ENCODE measurements around the gene NUP188.

NUP188 gene

GRCh38 chr9:129030191-129030590 is 82.7 kb downstream of the NUP188 start:
- Histone ChIP-seq H3K27ac (replicated peaks) (no peak overlapping the region), H3K4me3 (replicated peaks; ENCODE audit: insufficient read depth, low read length) (no peak overlapping the region), H3K27me3 (ENCODE audit: insufficient read depth, poor library complexity, severe bottlenecking) (no peaks in the 10 kb centered on the region)
- TF ChIP-seq SPI1 (IDR thresholded peaks at IDR 0.05; ENCODE audit: borderline replicate concordance, low read depth) (no peak), CTCF (IDR thresholded peaks at IDR 0.05; ENCODE audit: insufficient read depth, low read length) (no peak), POLR2AphosphoS5 (IDR thresholded peaks at IDR 0.05; ENCODE audit: low read depth) (no peak), REST (IDR thresholded peaks at IDR 0.05; ENCODE audit: insufficient replicate concordance, low read depth) (no peak), GABPA (IDR thresholded peaks at IDR 0.05; ENCODE audit: low read depth) (no peak)
- DNase-seq (ENCODE audit: low read depth in 1 of 2, low spot score in 1 of 2): no peak

- H3K4me3 ChIP-seq (replicated peaks; ENCODE audit: insufficient read depth, low read length): no peak overlapping the region
- DNase-seq (ENCODE audit: low read depth in 1 of 2, low spot score in 1 of 2): no peak
- no peak overlapping the region for H3K27ac ChIP-seq (replicated peaks)
- TF ChIP-seq REST (IDR thresholded peaks at IDR 0.05; ENCODE audit: insufficient replicate concordance, low read depth): no peak
- TF ChIP-seq SPI1 (IDR thresholded peaks at IDR 0.05; ENCODE audit: borderline replicate concordance, low read depth): no peak
- no peak for TF ChIP-seq GABPA (IDR thresholded peaks at IDR 0.05; ENCODE audit: low read depth)
- no peak for TF ChIP-seq CTCF (IDR thresholded peaks at IDR 0.05; ENCODE audit: insufficient read depth, low read length)
- TF ChIP-seq POLR2AphosphoS5 (IDR thresholded peaks at IDR 0.05; ENCODE audit: low read depth): no peak
- H3K27me3 ChIP-seq (ENCODE audit: insufficient read depth, poor library complexity, severe bottlenecking): no peaks in the 10 kb centered on the region
Observed at GRCh38 chr9:129031514-129031913, 84.0 kb downstream of the NUP188 start.

- Histone ChIP-seq H3K27ac (replicated peaks) (no peak overlapping the region), H3K27me3 (ENCODE audit: insufficient read depth, poor library complexity, severe bottlenecking) (no peaks in the 10 kb centered on the region), H3K4me3 (replicated peaks; ENCODE audit: insufficient read depth, low read length) (no peak overlapping the region)
- no peak for DNase-seq (ENCODE audit: low read depth in 1 of 2, low spot score in 1 of 2)
- TF ChIP-seq GABPA (IDR thresholded peaks at IDR 0.05; ENCODE audit: low read depth) (no peak), POLR2AphosphoS5 (IDR thresholded peaks at IDR 0.05; ENCODE audit: low read depth) (no peak), SPI1 (IDR thresholded peaks at IDR 0.05; ENCODE audit: borderline replicate concordance, low read depth) (no peak), CTCF (IDR thresholded peaks at IDR 0.05; ENCODE audit: insufficient read depth, low read length) (no peak), REST (IDR thresholded peaks at IDR 0.05; ENCODE audit: insufficient replicate concordance, low read depth) (no peak)
Observed at GRCh38 chr9:129032541-129033159, 85.2 kb downstream of the NUP188 start.
